Activated T-cell treated with anti-CD3 and anti-CD28 coated beads, Interleukin-2, amount 50 U/mL, for 24 hours (primary cell): Measurements from ENCODE around the gene GADD45G.
A peak's percentile ranks its signal among the peaks of the same experiment; 100 is the strongest.

ENCODE experiments used
- DNase-seq: peaks from one replicate; pipeline ENCODE4 v3.0.0-alpha.2; 2020
- H3K27ac Mint-ChIP-seq: 2 replicates; pipeline ENCODE4 v1.8.0; 2020; ENCODE audit warnings: mild to moderate bottlenecking, mixed read lengths
- H3K27me3 Mint-ChIP-seq: 2 replicates; pipeline ENCODE4 v1.8.0; 2020; ENCODE audit warnings: mixed read lengths
- H3K36me3 Mint-ChIP-seq: 2 replicates; pipeline ENCODE4 v1.8.0; 2020; ENCODE audit warnings: low read depth, mixed read lengths
- H3K4me1 Mint-ChIP-seq: 2 replicates; pipeline ENCODE4 v1.8.0; 2020; ENCODE audit warnings: low read depth, mixed read lengths
- H3K4me3 Mint-ChIP-seq: 2 replicates; pipeline ENCODE4 v1.8.0; 2020; ENCODE audit warnings: mild to moderate bottlenecking, moderate library complexity, mixed read lengths
- H3K9me3 Mint-ChIP-seq: 2 replicates; pipeline ENCODE4 v1.8.0; 2020; ENCODE audit warnings: mixed read lengths

GADD45G gene

GRCh38 chr9:89600831-89601230 is 4.0 kb upstream of the GADD45G start:
- peaks cover 25% of the 10 kb centered on the region for H3K4me1 Mint-ChIP-seq
- no peaks in the 10 kb centered on the region for H3K36me3 Mint-ChIP-seq
- no peak overlapping the region for H3K4me3 Mint-ChIP-seq
- peaks cover 21% of the 10 kb centered on the region for H3K27me3 Mint-ChIP-seq
- H3K9me3 Mint-ChIP-seq, result no peaks in the 10 kb centered on the region
- DNase-seq, result peak; percentile 8
- H3K27ac Mint-ChIP-seq, result no peak overlapping the region

GRCh38 chr9:89601306-89601705 is 3.5 kb upstream of the GADD45G start:
- peaks cover 30% of the 10 kb centered on the region for H3K4me1 Mint-ChIP-seq
- no peaks in the 10 kb centered on the region for H3K9me3 Mint-ChIP-seq
- peak; percentile 8 for DNase-seq
- H3K27ac Mint-ChIP-seq, result no peak overlapping the region
- H3K36me3 Mint-ChIP-seq, result no peaks in the 10 kb centered on the region
- no peak overlapping the region for H3K4me3 Mint-ChIP-seq
- H3K27me3 Mint-ChIP-seq, result peaks cover 21% of the 10 kb centered on the region

- Mint-ChIP-seq H3K36me3 (no peaks in the 10 kb centered on the region), H3K9me3 (no peaks in the 10 kb centered on the region), H3K4me1 (peaks cover 37% of the 10 kb centered on the region), H3K27ac (no peak overlapping the region), H3K4me3 (no peak overlapping the region), H3K27me3 (peaks cover 21% of the 10 kb centered on the region)
- DNase-seq, result peak; percentile 11
Observed at GRCh38 chr9:89601856-89602562, 2.8 kb upstream of the GADD45G start.

GRCh38 chr9:89602978-89603766 is 1.6 kb upstream of the GADD45G start:
- Mint-ChIP-seq H3K27me3 (peaks cover 21% of the 10 kb centered on the region), H3K4me1 (peaks cover 44% of the 10 kb centered on the region), H3K4me3 (peak overlapping the region; percentile 78), H3K36me3 (no peaks in the 10 kb centered on the region), H3K9me3 (no peaks in the 10 kb centered on the region), H3K27ac (peak overlapping the region; percentile 73)
- peak; percentile 90 for DNase-seq

- peak overlapping the region; percentile 78 for H3K4me3 Mint-ChIP-seq
- H3K4me1 Mint-ChIP-seq, result peaks cover 44% of the 10 kb centered on the region
- H3K27ac Mint-ChIP-seq, result peak overlapping the region; percentile 82
- H3K27me3 Mint-ChIP-seq, result peaks cover 22% of the 10 kb centered on the region
- peak; percentile 60 for DNase-seq
- no peaks in the 10 kb centered on the region for H3K9me3 Mint-ChIP-seq
- H3K36me3 Mint-ChIP-seq, result no peaks in the 10 kb centered on the region
Observed at GRCh38 chr9:89603767-89604665, 796 bp upstream of the GADD45G start.

- no peaks in the 10 kb centered on the region for H3K9me3 Mint-ChIP-seq
- peak overlapping the region; percentile 78 for H3K4me3 Mint-ChIP-seq
- peaks cover 20% of the 10 kb centered on the region for H3K27me3 Mint-ChIP-seq
- DNase-seq, result peak; percentile 75
- H3K4me1 Mint-ChIP-seq, result peaks cover 44% of the 10 kb centered on the region
- H3K36me3 Mint-ChIP-seq, result no peaks in the 10 kb centered on the region
- peak overlapping the region; percentile 79 for H3K27ac Mint-ChIP-seq
Observed at GRCh38 chr9:89605465-89606048, 745 bp downstream of the GADD45G start.

GRCh38 chr9:89606049-89606623 is 1.3 kb downstream of the GADD45G start:
- Mint-ChIP-seq H3K27me3 (peaks cover 14% of the 10 kb centered on the region), H3K9me3 (no peaks in the 10 kb centered on the region), H3K4me1 (peaks cover 44% of the 10 kb centered on the region), H3K4me3 (peak overlapping the region; percentile 78), H3K36me3 (no peaks in the 10 kb centered on the region), H3K27ac (peak overlapping the region; percentile 83)
- DNase-seq, result no peak

- H3K9me3 Mint-ChIP-seq, result no peaks in the 10 kb centered on the region
- peak overlapping the region; percentile 78 for H3K4me3 Mint-ChIP-seq
- peaks cover 14% of the 10 kb centered on the region for H3K27me3 Mint-ChIP-seq
- H3K36me3 Mint-ChIP-seq, result no peaks in the 10 kb centered on the region
- peaks cover 44% of the 10 kb centered on the region for H3K4me1 Mint-ChIP-seq
- peak; percentile 64 for DNase-seq
- peak overlapping the region; percentile 83 for H3K27ac Mint-ChIP-seq
Observed at GRCh38 chr9:89606624-89607311, 2.0 kb downstream of the GADD45G start.

GRCh38 chr9:89608641-89609335 is 4.0 kb downstream of the GADD45G start:
- H3K36me3 Mint-ChIP-seq, result no peaks in the 10 kb centered on the region

GRCh38 chr9:89609426-89610006 is 4.7 kb downstream of the GADD45G start:
- Mint-ChIP-seq H3K4me1 (peaks cover 38% of the 10 kb centered on the region), H3K9me3 (no peaks in the 10 kb centered on the region), H3K27me3 (peaks cover 6% of the 10 kb centered on the region), H3K27ac (no peak overlapping the region), H3K36me3 (no peaks in the 10 kb centered on the region), H3K4me3 (no peak overlapping the region)
- DNase-seq, result no peak

More at GRCh38 chr9:89608641-89609335, 4.0 kb downstream of the GADD45G start:
- DNase-seq, result no peak
- Mint-ChIP-seq H3K9me3 (no peaks in the 10 kb centered on the region), H3K4me3 (no peak overlapping the region), H3K27ac (no peak overlapping the region), H3K4me1 (peaks cover 36% of the 10 kb centered on the region), H3K27me3 (peaks cover 8% of the 10 kb centered on the region)

GRCh38 chr9:89610391-89610925 is 5.6 kb downstream of the GADD45G start:
- Mint-ChIP-seq H3K27me3 (peaks cover 3% of the 10 kb centered on the region), H3K36me3 (no peaks in the 10 kb centered on the region), H3K9me3 (no peaks in the 10 kb centered on the region), H3K27ac (no peak overlapping the region), H3K4me3 (no peak overlapping the region), H3K4me1 (peaks cover 31% of the 10 kb centered on the region)
- no peak for DNase-seq

GRCh38 chr9:89611425-89611824 is 6.6 kb downstream of the GADD45G start:
- peaks cover 22% of the 10 kb centered on the region for H3K4me1 Mint-ChIP-seq
- H3K36me3 Mint-ChIP-seq, result no peaks in the 10 kb centered on the region
- H3K9me3 Mint-ChIP-seq, result no peaks in the 10 kb centered on the region
- no peak for DNase-seq
- no peak overlapping the region for H3K4me3 Mint-ChIP-seq
- H3K27me3 Mint-ChIP-seq, result peaks cover 6% of the 10 kb centered on the region
- no peak overlapping the region for H3K27ac Mint-ChIP-seq
